ENCODE results near the gene PSMF1. TPM values are rescaled to one million over a fixed set of nuclear protein-coding genes. Genes with fewer than 3 reads are reported as not detected.

Gene PSMF1
- total and polyA plus RNA-seq, 2 of the 13 experiments (the other 11 are each of a cell fraction or from before 2014, with no cell fraction given): 82.5 to 86.0 TPM

DNA sequence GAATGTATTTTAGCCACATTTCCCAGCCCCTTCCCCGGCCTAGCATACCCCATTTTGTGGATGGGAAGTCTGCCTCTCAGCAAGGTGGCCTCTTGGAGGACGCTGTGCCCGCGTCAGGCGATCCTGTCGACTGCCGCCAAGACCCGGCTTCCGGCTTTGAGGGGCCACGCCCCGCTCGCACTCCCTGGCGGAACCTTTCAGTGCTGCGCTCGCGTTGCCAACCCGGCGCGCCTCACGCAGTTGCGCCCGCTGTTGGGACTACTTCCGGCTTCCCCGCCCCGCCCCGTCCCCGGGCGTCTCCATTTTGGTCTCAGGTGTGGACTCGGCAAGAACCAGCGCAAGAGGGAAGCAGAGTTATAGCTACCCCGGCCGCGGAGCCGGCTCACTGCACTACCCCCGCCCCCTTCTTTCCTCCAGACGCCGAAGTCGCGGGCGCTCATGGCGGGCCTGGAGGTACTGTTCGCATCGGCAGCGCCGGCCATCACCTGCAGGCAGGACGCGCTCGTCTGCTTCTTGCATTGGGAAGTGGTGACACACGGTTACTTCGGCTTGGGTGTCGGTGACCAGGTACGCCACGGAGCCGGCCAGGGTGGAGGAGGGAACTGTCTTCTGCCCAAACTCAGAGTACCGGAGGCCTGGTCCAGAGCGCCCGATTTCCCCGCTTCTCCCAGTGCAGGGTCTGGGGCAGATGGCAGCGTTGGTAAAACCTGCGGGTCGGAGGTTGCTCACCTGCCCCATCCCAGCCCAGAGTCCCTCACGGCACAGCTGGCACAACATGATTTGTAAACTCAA, at the start of gene PSMF1 (continued):
- TF ChIP-seq, protein P1, sequence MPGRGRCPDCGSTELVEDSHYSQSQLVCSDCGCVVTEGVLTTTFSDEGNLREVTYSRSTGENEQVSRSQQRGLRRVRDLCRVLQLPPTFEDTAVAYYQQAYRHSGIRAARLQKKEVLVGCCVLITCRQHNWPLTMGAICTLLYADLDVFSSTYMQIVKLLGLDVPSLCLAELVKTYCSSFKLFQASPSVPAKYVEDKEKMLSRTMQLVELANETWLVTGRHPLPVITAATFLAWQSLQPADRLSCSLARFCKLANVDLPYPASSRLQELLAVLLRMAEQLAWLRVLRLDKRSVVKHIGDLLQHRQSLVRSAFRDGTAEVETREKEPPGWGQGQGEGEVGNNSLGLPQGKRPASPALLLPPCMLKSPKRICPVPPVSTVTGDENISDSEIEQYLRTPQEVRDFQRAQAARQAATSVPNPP (CRISPR knock-in tag; IDR thresholded peaks at IDR 0.05): peak; percentile 97; the same call in 1 of the 2 replicates
- no peak; the same call in 1 of the 2 replicates for TF ChIP-seq ZNF101 (CRISPR knock-in tag; IDR thresholded peaks at IDR 0.05; ENCODE audit: borderline replicate concordance, low read depth)
- TF ChIP-seq, protein P2, sequence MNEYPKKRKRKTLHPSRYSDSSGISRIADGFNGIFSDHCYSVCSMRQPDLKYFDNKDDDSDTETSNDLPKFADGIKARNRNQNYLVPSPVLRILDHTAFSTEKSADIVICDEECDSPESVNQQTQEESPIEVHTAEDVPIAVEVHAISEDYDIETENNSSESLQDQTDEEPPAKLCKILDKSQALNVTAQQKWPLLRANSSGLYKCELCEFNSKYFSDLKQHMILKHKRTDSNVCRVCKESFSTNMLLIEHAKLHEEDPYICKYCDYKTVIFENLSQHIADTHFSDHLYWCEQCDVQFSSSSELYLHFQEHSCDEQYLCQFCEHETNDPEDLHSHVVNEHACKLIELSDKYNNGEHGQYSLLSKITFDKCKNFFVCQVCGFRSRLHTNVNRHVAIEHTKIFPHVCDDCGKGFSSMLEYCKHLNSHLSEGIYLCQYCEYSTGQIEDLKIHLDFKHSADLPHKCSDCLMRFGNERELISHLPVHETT (CRISPR knock-in tag; conservative IDR thresholded peaks at IDR 0.05): peak; percentile 99
- no peak for TF ChIP-seq PAWR (CRISPR knock-in tag; IDR thresholded peaks at IDR 0.05; ENCODE audit: borderline replicate concordance)
- TF ChIP-seq IRF2 (CRISPR knock-in tag; IDR thresholded peaks at IDR 0.05): peak; percentile 100
- TF ChIP-seq NRL (CRISPR knock-in tag; IDR thresholded peaks at IDR 0.05; ENCODE audit: borderline replicate concordance): peak; percentile 100
- TF ChIP-seq ZNF570 (CRISPR knock-in tag; IDR thresholded peaks at IDR 0.05; ENCODE audit: borderline replicate concordance): peak; percentile 51; the same call in 1 of the 2 replicates
- peak; percentile 60 for TF ChIP-seq MNT (IDR thresholded peaks at IDR 0.05)
- TF ChIP-seq POLR2G (IDR thresholded peaks at IDR 0.05; ENCODE audit: low read depth, low read length): peak; percentile 99
- peak; percentile 97 for TF ChIP-seq ZNF407 (CRISPR knock-in tag; IDR thresholded peaks at IDR 0.05; ENCODE audit: not compliant biosample characterization)
- TF ChIP-seq HOXA9 (CRISPR knock-in tag; IDR thresholded peaks at IDR 0.05; ENCODE audit: borderline replicate concordance): no peak
- peak; percentile 92 for TF ChIP-seq SRY (CRISPR knock-in tag; IDR thresholded peaks at IDR 0.05)
- TF ChIP-seq ZIK1 (CRISPR knock-in tag; IDR thresholded peaks at IDR 0.05; ENCODE audit: borderline replicate concordance, low read depth): peak; percentile 96
- TF ChIP-seq GABPB1 (CRISPR knock-in tag; IDR thresholded peaks at IDR 0.05): peak; percentile 100
- TF ChIP-seq ZBTB1 (CRISPR knock-in tag; IDR thresholded peaks at IDR 0.05; ENCODE audit: borderline replicate concordance): no peak; the same call in 1 of the 2 replicates
- peak; percentile 99 for TF ChIP-seq ZSCAN9 (CRISPR knock-in tag; IDR thresholded peaks at IDR 0.05; ENCODE audit: borderline replicate concordance)
